Measurements from ENCODE around the gene ERN1. TPM values are rescaled to one million over a fixed set of nuclear protein-coding genes. Genes with fewer than 3 reads are reported as not detected.

Gene ERN1
- total RNA-seq, 2 donors from 2014 or later, result 23.7 to 24.1 TPM

DNA sequence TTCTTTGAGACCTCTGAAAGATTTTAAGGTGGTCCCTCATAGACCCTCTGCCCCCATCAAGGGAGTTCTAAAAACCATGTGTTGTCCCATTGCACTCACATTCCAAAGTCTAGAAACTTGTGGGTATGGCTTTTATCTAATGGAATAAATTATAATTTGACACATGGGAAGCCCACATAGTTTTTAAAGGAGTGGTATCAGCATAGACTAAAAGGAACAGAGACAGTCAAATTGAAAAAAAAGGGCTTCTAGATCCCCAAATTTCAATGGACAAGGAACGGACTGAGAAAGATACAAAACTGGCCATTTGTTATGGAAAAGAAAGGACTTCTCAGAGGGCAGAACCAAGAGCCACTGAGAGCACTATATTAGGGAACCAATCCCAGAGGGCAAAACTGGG is 60.8 kb downstream of the ERN1 start:
- Mint-ChIP-seq H3K9me3 (peaks cover 15 to 21% of the 10 kb centered on the region in 2 donors), H3K36me3 (peaks cover 55 to 69% of the 10 kb centered on the region in 2 donors), H3K27ac (no peak overlapping the region)
- ATAC-seq, result no peak
- DNase-seq (ENCODE audit: low spot score in 2 of 2), result no peak

DNA sequence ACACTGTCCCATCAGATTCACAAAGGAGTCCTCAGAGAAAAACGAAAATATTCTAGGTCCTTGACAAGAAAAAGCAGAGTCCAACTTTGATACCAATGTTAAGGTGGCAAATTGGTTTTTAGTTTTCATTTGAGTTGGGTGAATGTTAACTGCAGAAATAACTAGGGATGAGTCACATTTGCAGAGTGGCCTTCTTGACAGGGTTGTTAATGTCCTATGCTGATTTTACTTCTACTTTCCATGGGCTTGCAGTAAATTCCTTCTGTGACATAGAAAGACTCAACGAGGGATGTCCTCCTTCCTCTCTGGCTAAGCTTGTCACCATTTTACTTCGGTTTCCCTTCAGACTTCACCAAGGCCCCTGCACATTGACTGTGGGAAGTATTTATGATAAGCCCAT is 62.3 kb downstream of the ERN1 start:
- H3K27ac Mint-ChIP-seq, result peak overlapping the region; percentile 78 to 79
- H3K36me3 Mint-ChIP-seq, result peaks cover 61 to 67% of the 10 kb centered on the region in 2 donors
- H3K9me3 Mint-ChIP-seq, result peaks cover 15 to 21% of the 10 kb centered on the region in 2 donors
- ATAC-seq (peak; percentile 35), DNase-seq (ENCODE audit: low spot score in 2 of 2) (no peak)

DNA sequence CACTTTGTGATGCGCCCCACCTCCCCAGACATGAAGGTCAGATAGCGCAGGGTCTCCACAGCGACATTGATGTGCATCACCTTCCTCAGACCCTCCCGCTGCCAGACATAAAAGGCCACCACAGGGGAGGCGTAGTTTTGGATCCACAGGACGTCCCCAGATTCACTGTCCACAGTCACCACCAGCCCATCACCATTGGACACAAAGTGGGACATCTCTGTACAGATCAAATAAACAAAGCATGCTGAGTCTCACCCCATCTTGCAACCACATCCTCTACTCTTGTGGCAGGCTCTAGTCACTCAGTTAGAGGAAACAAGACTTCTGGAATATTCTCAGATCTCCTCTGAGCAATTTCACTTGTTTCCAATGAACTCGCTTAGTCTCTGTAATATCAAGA is 63.2 kb downstream of the ERN1 start:
- peaks cover 15 to 21% of the 10 kb centered on the region in 2 donors for H3K9me3 Mint-ChIP-seq
- peak; percentile 78 to 86 for ATAC-seq
- no peak for DNase-seq (ENCODE audit: low spot score in 2 of 2)
- H3K36me3 Mint-ChIP-seq, result peaks cover 55 to 64% of the 10 kb centered on the region in 2 donors
- peak overlapping the region; percentile 78 to 79 for H3K27ac Mint-ChIP-seq

DNA sequence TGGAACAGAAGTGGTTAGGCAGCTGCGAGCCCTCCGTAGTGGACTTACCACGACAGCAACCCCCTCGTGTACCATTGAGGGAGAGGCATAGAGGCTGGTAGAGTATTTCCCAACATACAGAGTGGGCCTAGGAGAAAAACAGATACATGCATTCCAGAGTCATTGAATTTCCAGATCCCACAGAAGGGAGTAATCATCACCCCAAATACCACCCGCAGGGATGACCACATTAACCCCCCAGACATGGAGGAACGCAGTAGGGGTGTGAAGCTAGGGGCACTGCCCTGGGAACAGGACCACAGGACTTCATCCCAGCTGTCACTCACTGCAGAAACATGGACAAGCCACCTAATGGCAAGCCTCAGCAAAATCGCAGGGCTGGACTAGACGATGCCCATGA is 64.8 kb downstream of the ERN1 start:
- DNase-seq (ENCODE audit: low spot score in 2 of 2) (no peak), ATAC-seq (no peak)
- Mint-ChIP-seq H3K27ac (no peak overlapping the region), H3K36me3 (peaks cover 46 to 55% of the 10 kb centered on the region in 2 donors), H3K9me3 (peaks cover 9 to 16% of the 10 kb centered on the region in 2 donors)

DNA sequence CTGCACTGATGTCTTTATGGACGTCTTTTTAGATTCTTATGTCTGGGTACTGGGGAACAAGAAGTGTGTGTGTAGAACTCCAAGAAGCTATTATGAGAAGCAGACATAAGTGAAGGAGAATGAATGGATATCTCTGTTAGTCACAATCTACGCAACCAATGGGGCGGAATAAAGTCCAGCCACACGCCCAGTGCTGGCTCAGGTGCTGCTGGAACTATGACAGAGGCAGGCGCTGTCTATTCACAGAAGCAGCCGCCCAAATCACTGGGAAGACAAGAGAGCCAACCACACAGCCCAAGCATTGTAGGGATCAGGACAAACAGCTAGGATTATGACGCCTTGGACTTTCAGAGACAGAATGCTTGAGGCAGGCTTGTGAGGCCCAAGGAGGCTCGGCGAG is 65.6 kb downstream of the ERN1 start:
- ATAC-seq (no peak), DNase-seq (ENCODE audit: low spot score in 2 of 2) (no peak)
- H3K27ac Mint-ChIP-seq, result peak overlapping the region; percentile 23 to 82
- H3K9me3 Mint-ChIP-seq, result peaks cover 6 to 11% of the 10 kb centered on the region in 2 donors
- peaks cover 46 to 50% of the 10 kb centered on the region in 2 donors for H3K36me3 Mint-ChIP-seq

DNA sequence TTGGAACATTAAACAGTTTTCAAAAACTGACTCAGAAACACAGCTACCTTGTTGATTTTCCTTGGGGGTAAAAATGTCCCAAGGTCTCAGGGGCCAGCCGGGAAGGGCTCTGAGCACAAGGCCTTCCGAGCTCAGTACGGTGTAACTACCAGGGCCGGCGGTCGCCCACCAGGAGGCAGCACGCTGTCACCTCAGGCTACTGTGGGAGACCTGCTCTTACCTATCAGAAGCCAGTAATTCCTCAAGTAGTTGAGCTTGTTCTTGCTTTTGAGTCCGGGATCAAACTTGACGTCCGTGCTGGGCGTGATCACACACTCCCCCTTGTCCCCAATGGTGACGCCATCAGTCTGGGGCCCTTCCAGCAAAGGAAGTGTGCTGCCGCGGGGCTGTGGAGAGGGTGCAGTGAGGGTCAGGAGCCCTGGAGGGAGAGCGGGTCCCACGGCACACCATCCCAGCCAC is 66.1 kb downstream of the ERN1 start:
- Mint-ChIP-seq H3K9me3 (peaks cover 5 to 10% of the 10 kb centered on the region in 2 donors), H3K36me3 (peaks cover 46% of the 10 kb centered on the region in 2 donors), H3K27ac (peak overlapping the region; percentile 8 to 82)
- peak in 1 of 2 donors; percentile 64 for DNase-seq (ENCODE audit: low spot score in 2 of 2)
- peak in 1 of 2 donors; percentile 49 for ATAC-seq

DNA sequence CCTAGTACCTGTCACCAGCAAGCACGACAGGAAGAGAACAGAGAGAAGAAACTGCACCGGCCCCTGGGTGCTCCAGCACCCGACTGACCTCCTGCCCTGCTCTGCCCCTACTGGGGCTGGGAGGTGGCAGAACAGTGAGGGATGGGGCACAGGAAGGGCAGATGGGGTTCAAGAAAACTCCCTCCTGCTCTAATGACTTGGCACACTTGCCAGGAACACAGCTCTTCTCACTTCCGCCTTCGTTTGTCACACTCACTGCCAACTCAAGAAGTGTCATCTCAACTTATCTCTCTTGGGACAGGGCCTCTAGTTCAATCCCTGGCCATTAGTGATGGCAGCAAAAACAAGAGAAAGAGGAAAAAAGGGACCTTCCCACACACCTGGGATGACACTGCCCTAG is 66.9 kb downstream of the ERN1 start:
- no peak for ATAC-seq
- H3K27ac Mint-ChIP-seq, result peak overlapping the region; percentile 82 to 92
- no peak for DNase-seq (ENCODE audit: low spot score in 2 of 2)
- peaks cover 0 to 5% of the 10 kb centered on the region in 2 donors for H3K9me3 Mint-ChIP-seq
- peaks cover 42 to 44% of the 10 kb centered on the region in 2 donors for H3K36me3 Mint-ChIP-seq

DNA sequence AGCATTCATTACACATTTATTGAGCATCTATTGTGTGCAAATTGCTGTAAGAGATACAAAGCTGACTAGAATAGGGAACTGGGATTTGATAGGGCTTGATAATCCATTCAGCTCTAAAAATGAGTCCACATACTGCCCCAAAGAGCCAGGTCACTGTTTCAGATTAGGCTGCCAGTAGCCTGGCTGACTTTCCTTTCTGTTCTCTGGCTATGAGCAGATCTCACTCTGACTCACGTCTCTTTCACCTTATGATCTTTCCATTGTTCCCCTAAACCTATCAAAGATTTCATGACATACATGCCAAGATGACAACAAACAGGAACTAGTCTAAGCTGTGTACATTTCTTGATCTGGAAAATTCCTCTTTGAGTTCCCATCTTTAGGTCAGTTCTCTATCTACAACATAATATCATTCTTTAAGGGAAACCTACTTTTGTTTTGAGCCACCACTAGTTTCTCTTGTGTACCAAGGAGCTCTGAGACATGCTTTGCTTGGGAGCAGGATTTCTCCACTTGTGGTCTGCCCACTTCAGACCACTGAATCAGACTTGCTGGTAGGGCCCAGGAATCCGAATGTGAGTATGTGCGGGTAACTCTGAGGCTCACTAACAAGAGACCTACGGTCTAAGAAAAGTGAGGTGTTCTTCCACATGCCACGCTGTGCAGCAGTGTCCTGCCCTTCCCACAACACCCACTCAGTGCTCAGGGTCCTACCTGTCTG is 68.6 kb downstream of the ERN1 start:
- DNase-seq (ENCODE audit: low spot score in 2 of 2) (peak in 1 of 2 donors; percentile 12), ATAC-seq (peak; percentile 84 to 86)
- H3K9me3 Mint-ChIP-seq, result peaks cover 0 to 5% of the 10 kb centered on the region in 2 donors
- peak overlapping the region; percentile 18 to 82 for H3K27ac Mint-ChIP-seq
- H3K36me3 Mint-ChIP-seq, result peaks cover 27 to 29% of the 10 kb centered on the region in 2 donors

DNA sequence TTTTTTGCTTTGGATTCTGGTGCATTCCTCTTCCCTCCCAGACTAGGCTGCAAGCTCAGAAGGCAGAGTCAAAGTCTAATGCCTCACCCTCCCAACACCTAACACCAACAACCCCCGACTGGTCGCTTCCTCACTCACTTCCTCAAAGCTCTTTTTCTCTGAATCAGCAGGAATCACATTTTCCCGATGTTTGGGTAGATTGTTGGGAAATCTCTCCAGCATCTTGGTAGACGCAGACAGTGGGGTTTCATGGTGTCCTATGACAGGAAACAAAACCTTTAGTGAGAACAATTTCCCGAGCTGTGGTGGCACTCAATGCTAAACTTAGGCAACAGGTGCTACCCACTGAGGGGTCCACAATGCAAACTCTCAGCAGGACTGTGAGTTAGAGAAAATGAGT is 69.6 kb downstream of the ERN1 start:
- ATAC-seq, result no peak
- Mint-ChIP-seq H3K27ac (peak overlapping the region in 1 of 2 donors; percentile 59), H3K36me3 (peaks cover 24 to 28% of the 10 kb centered on the region in 2 donors), H3K9me3 (peaks cover 0 to 5% of the 10 kb centered on the region in 2 donors)
- DNase-seq (ENCODE audit: low spot score in 2 of 2), result no peak

DNA sequence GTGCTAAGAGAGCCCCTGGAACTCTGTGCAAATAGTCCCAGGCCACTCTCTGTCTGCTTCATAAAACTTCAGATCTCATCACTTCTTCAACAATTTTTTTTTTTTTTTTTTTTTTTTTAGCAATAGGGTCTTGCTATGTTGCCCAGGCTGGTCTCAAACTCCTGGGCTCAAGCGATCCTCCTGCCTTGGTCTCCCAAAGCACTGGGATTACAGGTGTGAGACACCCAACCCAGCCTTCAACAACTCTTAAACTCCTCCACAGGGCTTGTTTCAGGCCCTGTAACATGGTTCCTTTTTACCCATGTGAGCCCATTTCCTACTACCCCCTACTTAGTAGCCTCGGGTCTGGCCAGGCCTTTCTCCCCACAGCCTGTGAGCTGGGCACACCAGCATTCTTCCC is 70.2 kb downstream of the ERN1 start:
- Mint-ChIP-seq H3K36me3 (peaks cover 24 to 28% of the 10 kb centered on the region in 2 donors), H3K27ac (peak overlapping the region; percentile 21 to 59), H3K9me3 (peaks cover 0 to 5% of the 10 kb centered on the region in 2 donors)
- no peak for DNase-seq (ENCODE audit: low spot score in 2 of 2)
- no peak for ATAC-seq

DNA sequence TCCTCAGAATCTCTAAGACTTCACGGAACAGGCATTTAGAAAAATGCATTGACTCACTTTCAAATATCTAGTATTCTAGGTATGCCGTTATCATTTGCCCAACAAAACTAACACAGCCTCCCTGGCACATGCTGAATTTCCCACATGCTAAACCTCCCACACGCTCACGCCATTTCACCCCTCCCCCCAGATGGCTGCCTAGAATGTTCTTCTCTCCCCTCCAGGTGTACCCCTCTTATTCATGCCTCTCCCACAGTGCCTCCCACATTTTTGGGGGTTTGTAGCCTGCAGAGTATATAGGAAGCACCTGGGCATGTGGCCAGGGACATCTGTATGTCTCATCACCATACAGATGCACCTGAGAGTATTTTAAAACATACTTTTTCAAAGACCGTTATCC is 71.3 kb downstream of the ERN1 start:
- DNase-seq (ENCODE audit: low spot score in 2 of 2), result no peak
- H3K36me3 Mint-ChIP-seq, result peaks cover 19 to 24% of the 10 kb centered on the region in 2 donors
- no peak overlapping the region for H3K27ac Mint-ChIP-seq

DNA sequence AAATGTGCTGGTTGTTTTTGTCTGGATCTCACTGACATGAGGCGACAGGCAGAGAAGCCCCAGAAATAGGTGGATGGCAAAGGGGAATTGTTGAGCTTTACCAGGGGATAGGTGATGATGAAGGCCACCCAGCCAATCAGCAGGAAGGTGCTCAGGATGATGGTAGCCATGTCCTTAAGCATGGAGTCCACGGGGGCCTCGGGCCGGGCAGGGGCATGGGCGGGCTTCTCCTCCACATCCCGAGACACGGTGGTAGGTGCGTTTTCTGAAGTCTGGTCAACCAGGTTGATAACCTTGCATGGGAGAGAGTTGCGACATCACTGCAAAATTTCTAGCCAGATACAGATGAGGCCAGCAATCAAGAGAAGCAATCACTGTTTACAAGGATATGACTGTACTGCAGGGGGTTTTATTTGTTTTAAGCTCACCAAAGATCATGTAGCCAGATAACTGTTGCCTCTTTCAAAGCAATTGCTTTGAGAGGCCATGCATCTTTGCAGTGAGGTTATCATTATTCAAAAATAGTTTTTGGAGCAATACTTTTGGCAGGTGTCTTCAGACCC is 72.2 kb downstream of the ERN1 start:
- Mint-ChIP-seq H3K27ac (peak overlapping the region in 1 of 2 donors; percentile 44), H3K36me3 (peaks cover 12 to 31% of the 10 kb centered on the region in 2 donors), H3K9me3 (peaks cover 0 to 5% of the 10 kb centered on the region in 2 donors)
- DNase-seq (ENCODE audit: low spot score in 2 of 2) (no peak), ATAC-seq (no peak)

More for the DNA sequence above, 71.3 kb downstream of the ERN1 start:
- peaks cover 0 to 5% of the 10 kb centered on the region in 2 donors for H3K9me3 Mint-ChIP-seq
- no peak for ATAC-seq

DNA sequence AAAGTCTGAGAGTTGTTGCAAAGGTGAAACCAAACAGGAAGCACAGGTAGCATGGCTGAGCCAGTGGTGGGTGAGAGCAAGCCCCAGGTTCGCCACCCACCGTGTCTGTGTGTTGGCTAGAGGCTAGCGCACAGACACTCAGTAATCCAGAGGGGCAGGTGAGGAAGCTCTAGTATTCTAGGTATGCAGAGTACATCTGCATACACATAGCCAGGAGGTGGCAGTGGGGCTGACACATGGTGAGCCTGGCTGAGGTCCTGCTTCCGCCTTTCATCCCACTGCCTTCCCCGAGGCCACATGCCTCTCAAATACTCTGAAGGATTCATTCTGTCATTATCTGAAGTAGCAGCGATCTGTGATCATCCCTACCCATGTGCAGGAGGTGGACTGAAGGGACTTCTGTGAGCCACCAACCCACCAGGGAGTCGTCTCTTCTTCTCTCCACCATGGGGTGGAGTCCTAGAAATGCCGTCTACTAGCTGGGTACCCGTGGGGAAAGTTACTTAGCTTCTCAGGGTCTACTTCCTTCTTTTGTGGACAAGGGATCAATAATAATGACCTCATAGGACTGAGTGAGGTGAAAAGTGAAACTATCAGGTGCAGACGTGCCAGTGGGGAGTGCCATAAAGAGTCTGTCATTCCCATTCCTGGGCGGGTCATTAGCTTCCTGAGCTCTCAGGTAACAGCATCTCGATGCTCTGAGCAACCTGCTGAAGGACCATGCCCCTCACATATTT is 73.5 kb downstream of the ERN1 start:
- no peak for DNase-seq (ENCODE audit: low spot score in 2 of 2)
- H3K27ac Mint-ChIP-seq, result peak overlapping the region; percentile 17 to 50
- no peak for ATAC-seq
- H3K36me3 Mint-ChIP-seq, result peaks cover 12 to 43% of the 10 kb centered on the region in 2 donors
- H3K9me3 Mint-ChIP-seq, result peaks cover 0 to 5% of the 10 kb centered on the region in 2 donors

DNA sequence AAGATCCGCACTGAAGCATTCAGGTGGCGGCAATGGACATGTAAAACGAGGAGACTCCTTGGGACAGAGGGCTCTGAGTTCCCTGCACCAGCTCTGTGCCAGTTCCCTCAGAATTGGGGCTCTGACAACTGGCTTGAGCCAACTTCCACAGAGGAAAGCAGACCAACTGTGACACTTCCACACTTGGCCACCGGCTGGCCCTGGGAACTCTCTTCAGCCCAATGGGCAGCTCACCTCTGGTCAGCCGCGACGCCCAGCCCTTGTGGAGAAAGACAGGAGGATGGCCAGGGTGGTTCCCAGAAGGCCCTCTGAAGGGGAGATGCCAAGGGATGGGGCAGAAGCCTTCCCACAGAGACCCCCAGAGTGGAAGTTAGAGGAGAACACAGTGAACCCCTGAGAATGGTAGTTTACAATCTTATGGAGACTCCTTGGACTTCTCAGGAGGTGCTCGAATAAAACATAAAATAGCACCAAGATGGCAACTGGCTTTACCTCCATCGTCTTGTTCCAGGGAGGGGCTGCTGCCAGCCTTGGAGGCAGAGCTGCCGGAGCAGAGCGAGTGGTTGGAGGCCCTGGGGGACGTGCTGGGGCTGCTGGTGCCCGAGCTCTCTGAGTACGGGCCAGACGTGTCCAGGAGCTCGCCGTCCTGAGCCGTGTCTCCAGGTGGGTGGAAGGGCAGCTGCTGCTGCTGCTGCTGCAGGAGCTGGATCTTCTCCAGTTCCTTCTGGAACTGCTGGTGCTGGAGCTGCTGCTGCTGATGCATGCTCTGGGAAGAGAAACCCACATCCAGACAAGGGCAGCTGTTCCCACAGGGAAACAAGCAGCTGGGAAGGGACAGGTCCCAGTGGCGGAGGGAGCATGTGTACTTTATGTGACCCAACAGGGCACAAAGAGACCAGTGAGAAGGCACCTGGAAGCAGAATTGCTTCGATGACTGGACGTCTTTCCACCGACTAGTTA is 74.5 kb downstream of the ERN1 start:
- no peak for ATAC-seq
- peaks cover 0 to 5% of the 10 kb centered on the region in 2 donors for H3K9me3 Mint-ChIP-seq

DNA sequence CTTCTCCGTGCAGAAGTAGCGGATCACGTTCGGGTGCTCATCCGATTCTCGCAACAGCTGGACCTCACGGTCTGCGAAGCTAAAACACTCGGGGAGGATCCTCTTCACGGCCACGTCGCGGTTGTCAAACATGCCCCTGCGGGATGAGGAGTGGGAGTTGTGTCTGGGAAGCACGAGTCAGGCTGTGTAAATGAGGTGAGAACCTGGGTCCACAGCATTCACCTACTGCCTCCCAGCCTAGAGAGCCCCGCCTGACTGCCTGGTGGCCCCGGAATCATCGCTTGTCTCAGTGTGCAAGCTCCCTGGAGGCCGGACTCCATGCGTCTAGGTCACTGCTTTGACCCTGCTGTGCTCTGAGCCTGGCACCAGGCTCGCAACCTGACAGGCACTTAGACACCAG is 75.6 kb downstream of the ERN1 start:
- no peak overlapping the region for H3K27ac Mint-ChIP-seq
- H3K9me3 Mint-ChIP-seq, result no peaks in the 10 kb centered on the region
- H3K36me3 Mint-ChIP-seq, result peaks cover 4 to 28% of the 10 kb centered on the region in 2 donors
- ATAC-seq (no peak), DNase-seq (ENCODE audit: low spot score in 2 of 2) (no peak)

More for the DNA sequence above, 74.5 kb downstream of the ERN1 start:
- Mint-ChIP-seq H3K36me3 (peaks cover 10 to 40% of the 10 kb centered on the region in 2 donors), H3K27ac (no peak overlapping the region)
- DNase-seq (ENCODE audit: low spot score in 2 of 2), result no peak

DNA sequence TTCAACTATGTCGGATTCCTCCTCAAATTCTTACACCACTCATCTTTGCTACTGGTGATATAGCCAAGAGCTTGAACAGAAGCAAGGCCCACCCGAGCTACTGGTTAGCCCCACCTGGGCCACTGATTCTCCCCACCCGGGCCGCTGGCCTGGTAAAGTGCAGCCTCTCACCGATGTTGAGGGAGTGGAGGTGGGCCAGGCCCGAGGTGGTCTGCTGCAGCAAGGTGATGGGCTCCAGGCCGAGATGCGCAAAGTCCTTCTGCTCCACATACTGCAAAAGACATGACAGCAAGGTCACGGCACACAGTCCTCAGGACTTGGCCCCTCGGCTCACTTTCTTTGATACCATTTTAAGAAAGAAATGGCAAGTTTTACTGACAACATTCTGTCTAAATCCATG is 76.8 kb downstream of the ERN1 start:
- peaks cover 4 to 19% of the 10 kb centered on the region in 2 donors for H3K36me3 Mint-ChIP-seq
- H3K9me3 Mint-ChIP-seq, result no peaks in the 10 kb centered on the region
- no peak overlapping the region for H3K27ac Mint-ChIP-seq
- DNase-seq (ENCODE audit: low spot score in 2 of 2) (no peak), ATAC-seq (no peak)

Data from activated naive CD4-positive, alpha-beta T cell treated with anti-CD3 and anti-CD28 coated beads, Interleukin-2, amount 50 U/mL, for 72 hours (primary cell).